Activated CD4-positive, alpha-beta T cell treated with anti-CD3 and anti-CD28 coated beads, Interleukin-2, amount 10 ng/mL, durations not matched to agents 24 days and 14 days (primary cell): ENCODE results near the gene GON4L. TPM values are rescaled to one million over a fixed set of nuclear protein-coding genes. Genes with fewer than 3 reads are reported as not detected.
"Not testable (repeated sequence)": the region's sequence is repeated elsewhere in the genome, so short reads cannot be mapped to it uniquely, and the experiment has no call there.

Source experiments
- DNase-seq: peaks from one replicate; pipeline ENCODE4 v3.0.0; 2022
- H3K27ac Mint-ChIP-seq: one replicate; pipeline ENCODE4 v1.8.0; 2022; ENCODE audit warnings: mild to moderate bottlenecking, mixed read lengths
- H3K27me3 Mint-ChIP-seq: one replicate; pipeline ENCODE4 v1.8.0; 2022; ENCODE audit warnings: mixed read lengths
- H3K36me3 Mint-ChIP-seq: one replicate; pipeline ENCODE4 v1.8.0; 2022; ENCODE audit warnings: low read depth, mild to moderate bottlenecking, mixed read lengths
- H3K4me1 Mint-ChIP-seq: one replicate; pipeline ENCODE4 v1.8.0; 2021; ENCODE audit warnings: mixed read lengths
- H3K4me3 Mint-ChIP-seq: one replicate; pipeline ENCODE4 v1.8.0; 2022; ENCODE audit warnings: mild to moderate bottlenecking, moderate library complexity, mixed read lengths
- H3K9me3 Mint-ChIP-seq: one replicate; pipeline ENCODE4 v1.8.0; 2021; ENCODE audit warnings: mixed read lengths
- intact Hi-C: fragments of 100-400 bp; cut with micrococcal nuclease; formaldehyde crosslinking; loops from one replicate; pipeline ENCODE4 v1.15.1; 2023
- total RNA-seq: library from RNA; stranded (reverse); gene quantifications from 2 replicates; pipeline ENCODE4 v1.2.3, GENCODE V29; 2022

The GON4L gene
- total RNA-seq, 1 donor from 2014 or later, result 63.2 TPM

DNA sequence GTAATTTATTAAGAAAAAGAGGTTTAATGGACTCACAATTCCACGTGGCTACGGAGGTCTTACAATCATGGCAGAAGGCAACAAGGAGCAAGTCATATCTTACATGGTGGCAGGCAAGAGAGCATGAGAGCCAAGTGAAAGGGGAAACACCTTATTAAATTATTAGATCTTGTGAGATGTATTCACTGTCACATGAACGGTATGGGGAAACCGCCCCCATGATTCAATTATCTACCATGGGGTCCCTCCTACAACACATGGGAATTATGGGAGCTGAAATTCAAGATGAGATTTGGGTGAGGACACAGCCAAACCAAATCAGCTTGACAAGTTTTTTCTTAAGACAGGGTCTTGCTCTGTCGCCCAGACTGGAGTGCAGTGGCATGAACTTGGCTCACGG lies 153.8 kb downstream of the GON4L start:
- intact Hi-C loops, result no loop called here
- H3K27ac Mint-ChIP-seq, result no peak overlapping the region
- H3K36me3 Mint-ChIP-seq, result peaks cover 10% of the 10 kb centered on the region
- no peak for DNase-seq
- no peaks in the 10 kb centered on the region for H3K9me3 Mint-ChIP-seq
- no peaks in the 10 kb centered on the region for H3K27me3 Mint-ChIP-seq
- peaks cover 19% of the 10 kb centered on the region for H3K4me1 Mint-ChIP-seq
- H3K4me3 Mint-ChIP-seq, result no peak overlapping the region

DNA sequence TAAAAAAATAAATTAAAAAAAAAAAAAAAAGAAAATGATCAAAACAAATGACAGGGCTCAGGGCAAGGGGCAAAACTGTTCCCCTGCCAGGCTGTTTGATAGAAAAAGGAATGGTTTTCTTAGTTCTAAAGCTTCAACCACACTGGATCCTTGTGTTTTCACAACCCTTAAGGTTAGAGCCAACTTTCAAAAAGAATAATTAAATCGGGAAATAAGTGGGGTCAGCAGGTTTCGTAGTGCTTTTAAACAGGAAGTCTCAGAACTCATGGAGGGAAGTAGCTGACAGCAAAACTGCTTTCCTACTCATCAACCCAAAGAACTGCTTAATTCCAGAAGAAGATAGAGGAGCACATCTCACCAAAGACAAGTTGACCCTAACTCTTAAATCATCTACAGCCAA lies 155.3 kb downstream of the GON4L start:
- Mint-ChIP-seq H3K4me1 (peaks cover 19% of the 10 kb centered on the region), H3K36me3 (peaks cover 16% of the 10 kb centered on the region)
- DNase-seq, H3K4me3 Mint-ChIP-seq, H3K27ac Mint-ChIP-seq, intact Hi-C loops, H3K9me3 Mint-ChIP-seq, H3K27me3 Mint-ChIP-seq: not testable (repeated sequence)

Other genes with a start within 250 kb of the GON4L start
- gene MSTO1, start 247.0 kb downstream of the GON4L start, total RNA-seq, result 103 and 104 TPM in 2 replicates
- 64.3 and 65.1 TPM in 2 replicates for gene YY1AP1, start 168.4 kb downstream of the GON4L start, total RNA-seq
- gene DAP3, start 168.1 kb downstream of the GON4L start, total RNA-seq, result 193 and 201 TPM in 2 replicates
- gene SYT11, start 2.4 kb upstream of the GON4L start, total RNA-seq, result 17.8 and 18.5 TPM in 2 replicates
- 17.9 and 21.7 TPM in 2 replicates for gene RIT1, start 54.1 kb upstream of the GON4L start, total RNA-seq
- gene KHDC4, start 77.2 kb upstream of the GON4L start, total RNA-seq, result 82.9 and 92.2 TPM in 2 replicates
- gene RXFP4, start 84.4 kb upstream of the GON4L start, total RNA-seq, result not detected in 2 replicates
- 189 and 198 TPM in 2 replicates for gene ARHGEF2, start 121.3 kb upstream of the GON4L start, total RNA-seq
- 175 and 176 TPM in 2 replicates for gene SSR2, start 163.7 kb upstream of the GON4L start, total RNA-seq
- 64.3 and 65.0 TPM in 2 replicates for gene UBQLN4, start 196.6 kb upstream of the GON4L start, total RNA-seq
- 69.9 and 73.0 TPM in 2 replicates for gene LAMTOR2, start 197.6 kb upstream of the GON4L start, total RNA-seq
- gene RAB25, start 203.9 kb upstream of the GON4L start, total RNA-seq, result not detected in 2 replicates
- 0.24 and 0.84 TPM in 2 replicates for gene MEX3A, start 225.3 kb upstream of the GON4L start, total RNA-seq